Non-pigmented ciliary epithelial cell (primary cell): ENCODE measurements around the gene MTCH1.
"Not testable (repeated sequence)": the region's sequence is repeated elsewhere in the genome, so short reads cannot be mapped to it uniquely, and the experiment has no call there.

Source experiments
- DNase-seq: peaks from one replicate; pipeline ENCODE4 v3.0.0-alpha.2; 2010; ENCODE audit warnings: low read depth

The MTCH1 gene

GRCh38 chr6:36997811-36998722 is 12.1 kb upstream of the MTCH1 start:
- no peak for DNase-seq

- DNase-seq = not testable (repeated sequence)
These were observed 4.4 kb upstream of the MTCH1 start for GRCh38 chr6:36990401-36990800.

- DNase-seq = no peak
These were observed 3.3 kb upstream of the MTCH1 start for GRCh38 chr6:36989264-36989663.

- DNase-seq = no peak
These were observed 680 bp upstream of the MTCH1 start for GRCh38 chr6:36986704-36987047.

GRCh38 chr6:36985417-36985807 is 584 bp downstream of the MTCH1 start:
- no peak for DNase-seq

- DNase-seq = peak; percentile 23
These were observed 1.2 kb downstream of the MTCH1 start for GRCh38 chr6:36984581-36985416.

GRCh38 chr6:36983538-36983937 is 2.5 kb downstream of the MTCH1 start:
- no peak for DNase-seq

GRCh38 chr6:36980876-36981619 is 4.9 kb downstream of the MTCH1 start:
- no peak for DNase-seq

GRCh38 chr6:36980129-36980528 is 5.9 kb downstream of the MTCH1 start:
- no peak for DNase-seq

GRCh38 chr6:36979347-36979742 is 6.7 kb downstream of the MTCH1 start:
- no peak for DNase-seq

- no peak for DNase-seq
These were observed 7.3 kb downstream of the MTCH1 start for GRCh38 chr6:36978421-36979346.

- DNase-seq = no peak
These were observed 8.5 kb downstream of the MTCH1 start for GRCh38 chr6:36977470-36977941.

GRCh38 chr6:36976931-36977330 is 9.1 kb downstream of the MTCH1 start:
- no peak for DNase-seq

GRCh38 chr6:36976509-36976908 is 9.5 kb downstream of the MTCH1 start:
- DNase-seq = no peak

GRCh38 chr6:36976007-36976264 is 10.1 kb downstream of the MTCH1 start:
- DNase-seq = no peak

GRCh38 chr6:36975231-36976006 is 10.6 kb downstream of the MTCH1 start:
- no peak for DNase-seq

GRCh38 chr6:36973647-36974046 is 12.3 kb downstream of the MTCH1 start:
- DNase-seq = no peak

- no peak for DNase-seq
These were observed 12.8 kb downstream of the MTCH1 start for GRCh38 chr6:36973190-36973589.

GRCh38 chr6:36971921-36972673 is 13.9 kb downstream of the MTCH1 start:
- no peak for DNase-seq
